Astrocyte of the spinal cord (primary cell): ENCODE measurements around the gene LIPG.

Experiments used
- DNase-seq: peaks from one replicate; pipeline ENCODE4 v3.0.0; 2011; ENCODE audit warnings: low read depth, low spot score
- H3K4me3 ChIP-seq: 2 replicates; pipeline ENCODE4 v1.5.1; 2011; ENCODE audit warnings: low read depth, mild to moderate bottlenecking, low read length, moderate library complexity
- CTCF ChIP-seq: IDR thresholded peaks from 2 replicates; pipeline ENCODE4 v1.5.1; 2012; ENCODE audit warnings: low read depth, mild to moderate bottlenecking, low read length, inconsistent platforms
- in situ Hi-C: cut with HindIII; loops from 2 replicates; pipeline ENCODE4 v1.10.0; 2017; ENCODE audit warnings: low sequenced_read_pairs

Gene LIPG

GRCh38 chr18:49591271-49591670, 29.4 kb downstream of the LIPG start:
- in situ Hi-C loops = no loop called here
- no peak for TF ChIP-seq CTCF
- no peak for DNase-seq
- H3K4me3 ChIP-seq = no peak overlapping the region

- DNase-seq = no peak
- in situ Hi-C loops = no loop called here
- no peak for TF ChIP-seq CTCF
Observed at GRCh38 chr18:49591775-49592174, 29.9 kb downstream of the LIPG start.

GRCh38 chr18:49596687-49597086, 34.8 kb downstream of the LIPG start:
- in situ Hi-C loops = no loop called here
- H3K4me3 ChIP-seq = no peak overlapping the region
- DNase-seq = no peak
- TF ChIP-seq CTCF = no peak

More at GRCh38 chr18:49591775-49592174, 29.9 kb downstream of the LIPG start:
- no peak overlapping the region for H3K4me3 ChIP-seq

- no peak overlapping the region for H3K4me3 ChIP-seq
- no peak for DNase-seq
- TF ChIP-seq CTCF = no peak
- in situ Hi-C loops = no loop called here
Observed at GRCh38 chr18:49597157-49597931, 35.5 kb downstream of the LIPG start.

GRCh38 chr18:49601211-49601610, 39.4 kb downstream of the LIPG start:
- DNase-seq = no peak
- no peak overlapping the region for H3K4me3 ChIP-seq
- in situ Hi-C loops = no loop called here
- TF ChIP-seq CTCF = no peak

- in situ Hi-C loops = no loop called here
- no peak overlapping the region for H3K4me3 ChIP-seq
- no peak for TF ChIP-seq CTCF
- DNase-seq = no peak
Observed at GRCh38 chr18:49608366-49609255, 46.8 kb downstream of the LIPG start.
